Suppressor macrophage treated with lipopolysaccharide for 4 hours (primary cell): ENCODE results near the gene UFC1.

Experiments used
- DNase-seq: peaks from one replicate; pipeline ENCODE4 v3.0.0-alpha.2; 2020

The UFC1 gene

GRCh38 chr1:161137881-161138280 lies 15.9 kb upstream of the UFC1 start:
- DNase-seq, result no peak

DNA sequence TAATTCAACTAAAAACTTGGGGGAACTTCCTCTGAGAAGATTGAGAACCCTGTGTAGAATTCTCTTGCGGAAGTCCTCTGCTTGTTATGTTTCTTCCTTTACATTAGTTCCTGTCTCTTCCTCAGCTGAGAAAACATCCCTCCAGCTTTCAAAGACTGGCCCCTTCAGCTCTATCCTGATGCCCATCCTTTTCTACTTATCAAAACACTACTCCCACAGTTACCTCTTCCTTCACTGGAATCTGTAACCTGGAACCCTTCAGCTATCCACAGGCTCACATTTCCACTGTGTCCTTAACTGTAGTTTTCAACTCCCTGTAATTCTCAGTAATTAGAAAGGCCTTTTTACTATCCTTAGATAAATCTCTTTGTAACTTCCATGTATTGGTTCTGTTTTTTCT lies 15.3 kb upstream of the UFC1 start:
- no peak for DNase-seq

DNA sequence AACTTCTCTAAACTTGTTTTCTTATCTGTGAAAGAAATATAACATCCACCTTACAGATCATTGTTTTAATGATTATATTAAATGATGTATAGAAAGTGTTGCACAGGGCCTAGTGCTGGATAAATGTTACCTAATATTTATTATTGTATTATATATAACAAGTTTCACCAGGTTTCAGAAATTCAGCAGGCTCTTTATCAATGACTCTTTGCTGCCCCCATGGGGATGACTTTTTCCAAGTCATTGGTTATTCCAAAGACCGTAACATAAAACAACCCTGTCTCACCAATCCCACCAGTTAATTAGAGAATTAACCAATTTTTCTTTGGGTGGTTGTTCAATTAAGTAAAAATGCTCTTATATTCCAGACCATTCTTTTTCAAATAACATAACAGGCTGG lies 14.0 kb upstream of the UFC1 start:
- peak; percentile 72 for DNase-seq

DNA sequence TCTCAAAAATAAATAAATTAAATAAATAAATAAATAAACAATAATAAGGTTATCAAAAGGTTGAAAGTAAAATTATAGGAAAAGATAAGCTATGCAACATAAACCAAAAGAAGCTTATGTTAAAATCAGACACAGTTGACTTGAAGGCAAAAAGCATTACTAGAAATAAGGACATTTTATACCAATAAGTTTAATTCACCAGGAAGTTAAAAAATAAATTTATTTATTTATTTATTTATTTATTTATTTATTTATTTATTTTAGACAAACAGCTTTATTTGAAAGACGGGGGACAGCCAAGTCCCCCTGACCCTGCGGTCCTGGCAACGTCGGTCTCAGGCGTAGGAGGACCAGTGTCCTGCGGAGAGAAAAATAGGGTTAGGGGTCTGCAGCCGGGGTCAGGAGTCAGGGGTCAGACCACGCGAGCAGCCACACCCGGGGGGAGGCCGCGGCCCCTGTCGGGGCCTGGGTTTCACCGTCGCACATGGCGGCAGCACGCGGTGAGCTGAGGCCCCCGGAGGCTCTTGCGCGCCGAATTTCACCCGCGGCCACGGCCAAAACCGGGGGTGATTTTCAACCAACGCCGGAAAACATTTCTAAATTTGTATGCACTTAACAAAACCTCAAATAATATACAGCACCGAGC lies 12.9 kb upstream of the UFC1 start:
- DNase-seq, result no peak

DNA sequence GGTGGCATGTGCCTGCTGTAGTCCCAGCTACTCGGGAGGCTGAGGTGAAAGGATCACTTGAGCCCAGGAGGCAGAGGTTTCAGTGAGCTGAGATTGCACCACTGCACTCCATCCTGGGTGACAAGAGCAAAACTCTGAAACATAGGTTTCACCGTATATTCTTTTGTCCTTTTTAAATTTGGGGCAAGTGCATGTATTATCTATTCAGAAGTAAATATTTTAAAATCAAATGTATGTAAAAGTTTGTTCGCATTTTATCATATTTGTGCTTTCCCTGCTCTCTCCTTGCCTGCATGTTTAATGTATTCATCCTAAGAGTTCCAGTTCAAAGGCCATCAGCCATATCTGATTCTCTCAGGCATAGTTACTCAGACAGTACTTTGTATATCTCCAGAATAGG lies 7.9 kb upstream of the UFC1 start:
- no peak for DNase-seq

DNA sequence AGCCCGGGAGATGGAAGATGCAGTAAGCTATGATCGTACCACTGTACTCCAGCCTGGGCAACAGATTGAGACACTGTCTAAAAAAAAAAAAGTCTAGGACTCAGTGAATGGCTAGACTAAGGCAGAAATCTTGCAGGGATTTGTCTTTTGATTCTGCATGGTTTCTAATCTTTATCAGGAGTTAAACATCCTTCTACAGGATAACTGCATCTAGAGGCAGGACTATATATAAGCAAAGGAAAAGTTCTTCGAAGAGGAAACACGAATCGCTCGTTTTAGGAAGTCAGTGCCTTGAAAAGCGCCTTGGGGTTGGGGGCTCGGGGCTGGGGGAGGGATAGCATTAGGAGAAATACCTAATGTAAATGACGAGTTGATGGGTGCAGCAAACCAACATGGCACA lies 602 bp upstream of the UFC1 start:
- DNase-seq, result no peak

- no peak for DNase-seq
Observed at GRCh38 chr1:161157867-161158266, 4.1 kb downstream of the UFC1 start.

- DNase-seq, result no peak
Observed at GRCh38 chr1:161158316-161159010, 4.7 kb downstream of the UFC1 start.

DNA sequence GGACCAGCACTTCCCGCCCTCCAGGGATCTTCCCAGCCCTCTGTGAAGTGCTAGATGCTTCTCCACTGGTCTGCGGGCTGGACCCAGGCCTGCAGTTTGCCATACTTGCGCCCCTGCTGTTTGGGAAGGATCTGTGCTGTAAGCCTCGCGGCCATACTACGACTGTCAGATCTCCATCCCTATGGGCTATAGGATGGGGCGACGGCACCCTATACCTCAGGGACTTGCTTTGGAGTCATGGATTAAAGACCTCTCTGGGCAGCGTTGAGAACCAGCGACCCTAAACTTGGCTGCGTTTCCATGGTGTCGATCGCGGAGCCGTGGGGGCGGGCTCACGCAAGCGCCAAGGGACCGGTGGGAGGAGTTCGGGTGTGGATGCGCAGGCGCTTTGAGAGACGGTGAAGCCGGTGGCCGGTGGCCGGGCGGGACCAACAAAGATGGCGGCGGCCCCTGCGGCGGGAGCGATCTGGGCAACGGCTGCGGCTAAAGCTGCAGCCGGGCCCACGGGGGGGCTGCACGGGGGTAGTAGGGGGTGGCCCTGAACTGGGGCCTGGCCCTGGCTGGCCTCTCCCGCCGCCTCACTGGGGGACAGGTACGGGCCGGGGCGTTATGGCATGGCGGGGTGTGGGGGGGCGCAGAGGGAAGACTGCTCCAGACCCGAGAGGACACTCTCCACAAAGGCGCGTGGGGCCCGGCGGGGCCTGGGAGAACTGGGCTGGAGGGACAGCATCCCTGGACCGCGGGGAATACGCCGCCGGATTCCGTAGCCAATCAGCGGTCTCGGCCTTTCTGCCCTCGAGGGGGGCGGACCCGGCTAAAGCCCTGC lies 5.5 kb downstream of the UFC1 start, which contains the start of gene USP21:
TSS of gene USP21 (plus strand) at position 414 of the 826 bp plus-strand sequence. CDS start 1,141 bp downstream, outside the sequence.
- peak; percentile 94 for DNase-seq

DNA sequence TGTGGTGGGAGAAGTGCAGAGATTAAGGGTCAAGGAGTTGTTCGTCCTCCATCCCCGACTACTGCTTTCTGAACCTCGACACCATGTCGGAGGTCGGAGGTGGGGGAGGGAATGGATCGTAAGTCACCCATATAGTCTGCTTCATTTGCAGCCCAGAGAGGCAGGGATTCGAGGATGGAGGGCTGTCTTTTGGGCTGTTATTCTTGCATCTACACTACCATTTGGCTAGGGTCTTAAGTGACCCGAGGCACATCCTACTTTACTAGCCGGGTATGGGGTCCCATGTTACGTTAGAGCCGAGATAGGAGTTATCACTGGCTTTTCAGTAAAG lies 6.1 kb downstream of the UFC1 start:
- no peak for DNase-seq

GRCh38 chr1:161160671-161161145 lies 6.9 kb downstream of the UFC1 start:
- DNase-seq, result no peak

- DNase-seq, result no peak
Observed at GRCh38 chr1:161161652-161162051, 7.9 kb downstream of the UFC1 start.

DNA sequence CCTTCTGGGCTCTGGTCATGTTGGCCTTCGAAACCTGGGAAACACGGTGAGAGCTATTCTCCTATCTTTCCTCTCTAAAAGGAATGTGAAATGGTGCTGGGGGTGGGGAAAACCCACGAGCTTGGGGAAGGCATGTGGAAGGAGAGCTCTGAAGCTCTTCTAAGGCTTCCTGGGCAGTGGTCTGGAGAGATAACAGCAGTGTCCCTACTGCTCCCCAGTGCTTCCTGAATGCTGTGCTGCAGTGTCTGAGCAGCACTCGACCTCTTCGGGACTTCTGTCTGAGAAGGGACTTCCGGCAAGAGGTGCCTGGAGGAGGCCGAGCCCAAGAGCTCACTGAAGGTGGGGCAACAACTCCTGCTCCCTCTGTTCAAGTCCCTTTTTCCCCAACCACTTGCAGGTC lies 8.3 kb downstream of the UFC1 start:
- no peak for DNase-seq

GRCh38 chr1:161162806-161163205 lies 9.0 kb downstream of the UFC1 start:
- no peak for DNase-seq

GRCh38 chr1:161163793-161164192 lies 10.0 kb downstream of the UFC1 start:
- DNase-seq, result no peak

DNA sequence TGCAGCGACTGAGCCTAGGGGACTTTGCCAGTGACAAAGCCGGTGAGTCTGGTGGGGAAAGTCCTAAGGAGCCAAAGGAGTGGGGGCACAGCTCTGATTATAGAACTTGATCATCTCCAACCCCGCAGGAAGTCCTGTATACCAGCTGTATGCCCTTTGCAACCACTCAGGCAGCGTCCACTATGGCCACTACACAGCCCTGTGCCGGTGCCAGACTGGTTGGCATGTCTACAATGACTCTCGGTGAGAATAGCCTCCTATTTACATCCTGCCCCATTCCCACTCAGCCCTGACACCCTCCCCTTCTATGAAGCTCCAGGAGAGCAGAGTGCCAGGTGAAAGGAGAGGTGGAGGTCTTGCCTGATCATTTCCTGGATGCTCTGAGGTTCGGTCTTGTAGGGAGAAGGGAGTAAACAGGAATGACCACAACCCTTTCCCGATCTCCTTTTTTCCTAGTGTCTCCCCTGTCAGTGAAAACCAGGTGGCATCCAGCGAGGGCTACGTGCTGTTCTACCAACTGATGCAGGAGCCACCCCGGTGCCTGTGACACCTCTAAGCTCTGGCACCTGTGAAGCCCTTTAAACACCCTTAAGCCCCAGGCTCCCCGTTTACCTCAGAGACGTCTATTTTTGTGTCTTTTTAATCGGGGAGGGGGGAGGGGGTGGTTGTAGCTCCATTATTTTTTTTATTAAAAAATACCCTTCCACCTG lies 11.3 kb downstream of the UFC1 start:
- DNase-seq, result no peak

GRCh38 chr1:161165742-161166668 lies 12.2 kb downstream of the UFC1 start, which contains the start of gene PPOX:
Gene PPOX (plus strand): TSS chr1:161166426. CDS start chr1:161166848, 422 bp downstream.
- peak; percentile 97 for DNase-seq

GRCh38 chr1:161166669-161167548 lies 13.1 kb downstream of the UFC1 start:
- DNase-seq, result no peak

DNA sequence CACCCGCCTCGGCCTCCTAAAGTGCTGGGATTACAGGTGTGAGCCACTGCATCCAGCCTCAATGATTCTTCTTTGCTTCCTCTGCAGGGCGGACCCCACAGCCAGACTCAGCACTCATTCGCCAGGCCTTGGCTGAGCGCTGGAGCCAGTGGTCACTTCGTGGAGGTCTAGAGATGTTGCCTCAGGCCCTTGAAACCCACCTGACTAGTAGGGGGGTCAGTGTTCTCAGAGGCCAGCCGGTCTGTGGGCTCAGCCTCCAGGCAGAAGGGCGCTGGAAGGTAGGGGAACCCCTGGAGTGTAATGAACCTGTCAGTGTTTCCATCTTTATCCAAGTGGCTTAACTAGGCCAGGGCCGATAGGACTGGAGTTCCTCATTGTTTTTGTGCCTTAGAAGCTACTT lies 15.1 kb downstream of the UFC1 start:
- no peak for DNase-seq

GRCh38 chr1:161171191-161171590 lies 17.4 kb downstream of the UFC1 start:
- no peak for DNase-seq

GRCh38 chr1:161171696-161172095 lies 17.9 kb downstream of the UFC1 start:
- DNase-seq, result no peak
